GM21515 (cell line): Measurements from ENCODE around the gene RARG.
A peak's percentile ranks its signal among the peaks of the same experiment; 100 is the strongest.
"Not testable (repeated sequence)": the region's sequence is repeated elsewhere in the genome, so short reads cannot be mapped to it uniquely, and the experiment has no call there.

Experiments
- ATAC-seq: cut with Tn5 transposase; IDR thresholded peaks from one replicate; pipeline ENCODE4 v1.9.1; 2021; ENCODE audit not compliant: unreplicated experiment

The RARG gene

DNA sequence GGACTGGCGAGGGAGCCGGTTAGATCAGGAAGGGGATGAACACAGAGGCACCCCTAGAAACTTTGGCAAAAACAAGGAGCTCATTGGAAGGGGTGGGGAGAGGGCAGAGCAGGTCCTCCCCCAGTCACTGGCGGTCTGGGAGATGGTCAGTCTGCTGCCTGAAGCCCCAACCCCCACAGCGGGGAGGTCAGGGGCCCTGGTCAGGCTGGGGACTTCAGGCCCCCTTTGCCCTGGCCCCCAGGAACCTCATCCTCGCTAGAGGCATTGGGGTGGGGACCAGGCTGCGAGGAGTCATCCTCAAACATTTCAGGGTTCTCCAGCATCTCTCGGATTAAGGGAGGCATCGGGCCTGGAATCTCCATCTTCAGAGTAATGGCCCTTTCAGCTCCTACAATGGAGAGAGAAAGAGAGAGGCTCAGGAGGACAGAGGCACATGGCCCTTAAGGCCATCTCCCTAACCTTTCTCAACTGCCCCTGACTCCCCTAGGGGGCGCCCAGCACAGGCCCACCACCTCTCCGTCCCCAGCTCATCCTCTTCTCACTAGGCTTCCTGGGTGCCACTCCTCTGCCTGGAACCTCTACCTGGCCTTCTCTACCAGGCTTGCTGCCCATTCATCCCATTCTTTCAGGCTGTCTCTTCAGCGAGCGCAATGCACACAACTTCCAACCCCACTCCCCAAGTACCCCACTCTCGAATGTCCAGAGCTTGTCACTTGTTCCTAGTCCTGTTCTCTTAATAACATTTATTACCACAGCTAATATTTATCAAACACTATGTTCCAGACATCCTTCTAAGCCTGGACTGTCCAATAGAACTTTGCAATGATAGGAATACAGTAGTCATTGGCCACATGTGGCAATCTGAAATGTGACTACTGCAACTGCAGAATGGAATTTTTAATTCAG is 20.3 kb downstream of the RARG start:
- ATAC-seq = no peak

DNA sequence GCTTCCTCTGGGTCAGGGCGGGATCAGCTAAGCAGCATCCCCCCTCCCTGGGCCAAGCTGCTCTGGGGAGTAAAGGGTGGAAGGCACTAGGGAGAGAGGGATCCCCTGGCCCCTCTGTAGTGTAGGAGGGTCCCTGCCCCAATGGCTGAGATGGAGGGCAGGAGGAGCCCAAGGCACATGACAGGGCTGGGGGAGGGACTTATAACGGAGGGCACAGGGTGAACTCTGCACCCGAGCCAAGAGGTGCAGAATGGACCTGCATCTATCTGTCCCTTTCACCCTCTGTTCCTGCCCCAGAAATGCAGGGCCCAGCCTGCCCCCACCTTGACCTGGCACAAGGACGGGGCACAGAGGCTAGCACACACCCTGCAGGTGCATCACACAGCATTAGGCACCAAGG is 21.2 kb downstream of the RARG start:
- no peak for ATAC-seq

DNA sequence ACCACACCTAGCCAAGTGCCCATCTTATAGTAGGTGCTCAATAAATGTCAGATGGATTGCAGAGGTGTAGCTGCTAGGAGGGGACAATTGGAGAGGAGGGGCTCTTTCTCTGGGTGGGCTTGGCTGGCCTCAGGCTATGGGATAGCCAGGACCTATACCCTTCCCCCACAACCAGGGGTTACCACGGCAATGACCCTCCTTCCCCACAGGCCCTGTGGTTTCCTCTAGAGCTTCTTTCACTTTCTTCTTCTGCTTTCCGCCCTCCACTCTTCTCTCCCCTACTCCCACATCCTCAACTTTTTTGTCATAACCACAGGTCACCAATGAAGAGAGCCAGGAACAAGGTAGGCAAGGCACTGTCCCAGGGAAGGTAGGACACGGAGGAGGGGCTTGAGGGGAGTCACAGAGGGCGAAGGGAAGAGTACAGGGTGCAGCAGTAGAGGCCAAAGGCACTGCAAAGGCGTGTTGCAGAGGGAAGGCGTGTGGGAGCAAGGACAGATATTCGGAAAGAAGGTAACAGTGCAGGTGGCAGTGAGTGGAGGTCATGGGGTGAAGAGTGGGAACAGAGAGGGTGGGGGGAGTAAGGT is 23.0 kb downstream of the RARG start:
- ATAC-seq = peak; percentile 34

DNA sequence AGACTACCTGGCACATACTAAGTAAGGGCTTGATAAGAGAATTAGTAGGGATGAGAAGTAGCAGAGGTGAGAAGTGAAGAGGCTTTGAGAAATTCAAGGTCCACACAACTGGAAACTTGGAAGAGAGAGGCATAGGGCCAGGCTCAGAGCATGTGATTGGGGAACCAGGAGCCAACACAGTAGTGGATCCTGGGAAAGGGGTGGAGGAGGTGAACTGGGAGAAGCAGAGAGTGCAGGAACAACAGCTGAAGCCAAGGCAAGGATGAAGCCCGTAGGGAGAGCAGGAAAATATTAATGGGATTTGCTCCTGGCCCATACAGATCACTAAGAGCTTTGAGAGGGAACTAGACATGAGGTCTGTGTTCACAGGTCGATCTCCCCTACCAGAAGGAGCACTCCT is 23.6 kb downstream of the RARG start:
- ATAC-seq = no peak

DNA sequence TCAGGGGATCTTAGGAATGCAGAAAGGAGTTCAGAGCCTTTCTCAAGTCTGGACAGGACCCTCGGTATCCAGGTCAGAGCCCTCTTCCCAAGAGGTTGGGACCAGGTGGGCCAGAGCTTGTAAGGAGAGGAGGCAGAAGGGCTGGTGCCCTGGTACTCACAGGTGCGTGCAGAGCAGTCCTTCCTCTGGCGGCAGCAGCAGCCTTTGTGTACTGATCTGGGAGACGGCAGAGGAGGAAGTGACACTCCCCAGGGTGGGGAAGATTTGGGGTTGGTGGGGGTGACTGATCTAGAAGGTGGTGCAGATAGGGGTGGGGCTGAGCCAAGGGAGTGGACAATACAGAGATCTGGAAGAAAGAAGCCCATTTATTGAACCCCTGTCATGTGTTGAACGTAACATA is 25.0 kb downstream of the RARG start, which contains the start of gene ITGB7:
Gene ITGB7 (minus strand): TSS at position 210 of the 400 bp plus-strand sequence. CDS start 6,808 bp downstream, outside the sequence.
- ATAC-seq = peak; percentile 45

DNA sequence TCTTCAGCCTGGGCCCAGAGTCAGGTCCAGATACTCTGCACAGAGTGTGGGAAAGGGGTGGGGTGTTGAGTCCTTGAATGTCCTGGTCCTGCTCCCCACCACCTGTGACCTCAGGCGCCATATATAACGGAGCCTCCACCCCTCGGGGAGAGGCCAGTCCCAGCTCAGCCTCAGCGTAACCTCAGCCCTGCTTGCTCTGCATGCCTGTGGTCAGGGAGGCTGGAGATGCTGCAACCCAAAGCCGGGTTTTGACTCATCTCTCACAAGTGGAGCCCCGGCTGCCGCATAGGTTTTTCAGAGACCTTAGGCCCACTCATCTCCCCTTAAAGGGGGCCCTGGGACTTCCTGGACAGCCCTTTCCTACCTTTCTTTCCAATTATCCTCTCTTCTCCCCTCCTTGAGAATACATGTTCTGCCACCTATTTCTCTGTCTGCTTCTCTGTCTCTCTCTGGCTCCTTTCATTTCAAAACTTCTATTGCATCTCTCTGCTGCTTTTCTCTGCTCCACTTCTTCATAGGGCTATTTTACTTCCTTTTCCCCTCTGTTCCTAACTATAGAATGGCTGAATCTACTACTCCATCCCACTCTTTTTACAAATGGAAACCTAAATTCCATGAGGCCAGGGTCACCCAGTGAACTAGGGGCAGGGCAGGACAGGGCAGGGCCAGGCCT is 26.1 kb downstream of the RARG start:
- peak; percentile 66 for ATAC-seq

DNA sequence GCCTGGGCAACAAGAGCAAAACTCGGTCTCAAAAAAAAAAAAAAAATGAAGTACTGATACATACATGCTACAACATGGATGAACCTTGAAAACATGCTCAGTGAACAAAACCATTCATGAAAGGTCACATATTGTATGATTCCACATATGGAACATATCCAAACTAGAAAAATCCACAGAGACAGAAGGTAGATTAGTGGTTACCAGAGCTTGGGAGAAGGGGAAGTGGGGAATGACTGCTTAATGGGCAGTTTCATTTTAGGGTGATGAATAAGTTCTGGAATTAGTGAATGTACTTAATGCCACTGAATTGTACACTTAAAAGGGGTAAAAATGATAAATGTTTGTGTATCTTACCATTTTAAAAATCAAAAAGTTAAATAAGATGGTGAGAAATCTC is 27.7 kb downstream of the RARG start:
- ATAC-seq = no peak

DNA sequence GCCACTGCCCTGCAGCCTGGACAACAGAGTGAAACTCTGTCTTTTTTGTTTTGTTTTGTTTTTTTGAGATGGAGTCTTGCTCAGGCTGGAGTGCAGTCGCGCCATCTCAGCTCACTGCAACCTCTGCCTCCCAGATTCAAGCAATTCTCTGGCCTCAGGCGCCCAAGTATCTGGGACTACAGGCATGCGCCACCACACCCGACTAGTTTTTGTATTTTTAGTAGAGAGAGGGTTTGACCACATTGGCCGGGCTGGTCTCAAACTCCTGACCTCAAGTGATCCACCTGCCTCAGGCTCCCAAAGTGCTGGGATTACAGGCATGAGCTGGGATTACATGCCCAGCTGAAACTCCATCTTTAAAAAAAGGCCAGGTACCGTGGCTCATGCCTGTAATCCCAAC is 29.7 kb downstream of the RARG start:
- not testable (repeated sequence) for ATAC-seq

DNA sequence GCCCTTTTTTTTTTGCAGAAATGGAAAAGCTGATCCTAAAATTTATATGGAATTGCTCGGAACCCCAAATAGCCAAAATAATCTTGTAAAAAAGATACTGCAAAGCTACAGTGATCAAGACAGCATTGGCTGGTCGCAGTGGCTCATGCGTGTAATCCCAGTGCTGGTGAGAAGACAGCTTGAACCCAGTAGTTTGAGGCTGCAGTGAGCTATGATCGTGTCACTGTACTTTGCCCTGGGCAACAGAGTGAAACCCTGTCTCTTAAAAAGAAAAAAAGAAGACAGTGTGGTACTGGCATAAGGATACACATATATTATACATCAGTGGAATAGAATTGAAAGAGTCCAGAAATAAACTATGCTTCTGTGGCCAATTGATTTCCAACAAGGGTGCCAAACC is 30.4 kb downstream of the RARG start:
- ATAC-seq = no peak

DNA sequence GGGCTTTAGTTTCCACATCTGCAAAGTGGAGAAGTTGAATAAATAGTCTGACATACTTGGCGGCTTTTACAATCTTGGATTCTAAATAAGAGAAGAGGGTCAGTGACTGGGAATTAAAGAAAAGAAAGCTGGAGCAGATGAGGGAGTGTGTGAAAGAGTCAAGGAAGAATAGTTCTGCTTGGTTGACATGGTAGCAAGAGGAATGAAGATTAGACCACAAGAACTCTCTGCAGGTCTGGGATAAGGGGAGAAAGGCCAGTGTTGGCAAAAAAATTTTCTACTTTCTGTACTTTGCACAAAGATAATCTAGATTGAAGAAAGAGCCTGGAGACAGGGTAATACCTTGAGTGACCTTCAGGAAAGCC is 30.9 kb downstream of the RARG start:
- no peak for ATAC-seq

DNA sequence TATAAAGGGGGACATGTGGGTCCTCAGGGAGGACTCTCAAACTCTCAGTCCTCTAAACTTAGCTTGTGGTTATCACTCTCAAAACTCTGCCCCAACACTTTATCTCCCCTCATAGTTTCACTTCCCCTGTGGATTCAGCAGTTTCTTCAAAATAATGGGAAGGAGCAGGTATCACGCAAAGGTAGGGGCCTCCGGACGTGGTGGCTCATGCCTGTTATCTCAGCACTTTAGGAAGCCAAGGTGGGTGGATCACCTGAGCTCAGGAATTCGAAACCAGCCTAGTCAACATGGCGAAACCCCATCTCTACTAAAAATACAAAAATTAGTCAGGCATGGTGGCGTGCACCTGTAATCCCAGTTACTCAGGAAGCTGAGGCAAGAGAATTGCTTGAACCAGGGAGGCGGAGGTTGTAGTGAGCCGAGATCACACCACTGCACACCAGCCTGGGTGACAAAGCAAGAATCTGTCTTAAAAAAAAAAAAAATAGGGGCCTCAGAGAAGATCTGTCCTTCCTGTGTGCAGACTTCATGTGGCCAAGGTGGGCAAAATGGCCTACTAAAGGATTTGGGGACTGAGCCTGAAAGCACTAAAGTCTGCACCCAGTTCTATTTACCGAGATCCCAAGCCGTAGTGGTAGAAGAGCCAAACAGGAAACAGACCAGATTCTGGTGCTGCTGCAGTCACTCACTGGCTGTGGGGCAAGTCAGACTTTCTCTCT is 31.4 kb downstream of the RARG start:
- ATAC-seq = peak; percentile 46

DNA sequence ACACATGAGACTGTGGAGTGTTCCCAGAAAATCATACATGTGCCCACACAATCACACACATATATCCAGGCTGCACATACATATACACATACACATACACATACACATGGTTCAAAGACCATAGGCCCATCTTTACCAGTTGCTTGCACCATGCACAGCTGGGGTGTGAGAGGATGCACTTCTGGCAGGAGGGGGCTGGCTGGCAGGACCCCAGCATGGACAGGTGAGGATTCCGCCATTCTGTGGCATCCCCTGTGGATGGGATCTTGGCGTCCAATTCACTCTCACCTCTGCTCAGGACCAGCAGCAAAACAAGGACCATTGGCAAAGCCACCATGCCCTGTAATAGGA is 31.9 kb downstream of the RARG start:
- ATAC-seq = peak; percentile 22

DNA sequence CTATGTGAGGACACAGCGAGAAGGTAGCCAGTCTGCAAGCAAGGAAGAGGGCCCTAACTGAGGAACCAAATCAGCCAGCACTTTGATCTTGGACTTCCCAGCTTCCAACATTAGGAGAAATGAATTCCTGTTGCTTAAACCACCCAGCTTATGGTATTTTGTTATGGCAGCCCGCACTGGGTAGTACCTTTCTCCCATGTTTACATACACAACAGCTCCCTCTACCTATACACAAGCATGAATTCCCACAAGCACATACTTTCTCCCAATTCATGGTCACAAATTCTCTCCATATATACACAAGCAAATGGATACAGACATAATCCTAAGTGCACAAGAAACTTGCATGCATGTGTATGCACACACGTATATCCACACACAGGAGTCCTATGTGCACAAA is 32.3 kb downstream of the RARG start:
- peak; percentile 5 for ATAC-seq

DNA sequence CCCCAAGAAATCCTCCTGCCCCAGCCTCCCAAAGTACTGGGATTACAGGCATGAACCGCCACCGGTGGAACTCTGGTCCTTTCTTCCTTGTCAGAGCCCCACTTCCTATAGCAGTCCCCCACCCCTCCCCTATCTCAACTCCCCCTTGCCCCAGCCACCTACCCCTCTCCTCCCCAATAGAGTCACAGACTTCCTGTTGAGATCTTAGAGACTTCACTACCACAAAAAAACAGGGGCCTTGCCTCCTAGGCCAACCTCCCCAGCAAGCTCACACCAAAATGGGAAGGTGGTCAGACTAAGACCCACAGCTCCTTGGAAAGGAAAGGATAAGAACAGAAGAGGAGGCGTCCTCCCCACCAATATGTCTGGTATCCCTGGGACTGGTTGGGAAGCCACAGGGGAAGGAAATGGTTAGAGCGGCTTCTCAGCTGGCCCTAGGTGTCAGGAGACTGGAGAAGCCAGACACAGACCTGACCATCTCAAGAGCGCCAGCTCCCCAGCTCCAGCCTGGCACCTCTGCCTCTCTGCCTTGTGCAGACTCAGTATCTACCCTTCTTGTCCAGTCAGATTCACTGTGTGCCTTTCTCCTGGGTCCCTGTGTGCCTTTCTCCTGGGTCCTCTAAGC is 33.4 kb downstream of the RARG start:
- ATAC-seq = no peak

DNA sequence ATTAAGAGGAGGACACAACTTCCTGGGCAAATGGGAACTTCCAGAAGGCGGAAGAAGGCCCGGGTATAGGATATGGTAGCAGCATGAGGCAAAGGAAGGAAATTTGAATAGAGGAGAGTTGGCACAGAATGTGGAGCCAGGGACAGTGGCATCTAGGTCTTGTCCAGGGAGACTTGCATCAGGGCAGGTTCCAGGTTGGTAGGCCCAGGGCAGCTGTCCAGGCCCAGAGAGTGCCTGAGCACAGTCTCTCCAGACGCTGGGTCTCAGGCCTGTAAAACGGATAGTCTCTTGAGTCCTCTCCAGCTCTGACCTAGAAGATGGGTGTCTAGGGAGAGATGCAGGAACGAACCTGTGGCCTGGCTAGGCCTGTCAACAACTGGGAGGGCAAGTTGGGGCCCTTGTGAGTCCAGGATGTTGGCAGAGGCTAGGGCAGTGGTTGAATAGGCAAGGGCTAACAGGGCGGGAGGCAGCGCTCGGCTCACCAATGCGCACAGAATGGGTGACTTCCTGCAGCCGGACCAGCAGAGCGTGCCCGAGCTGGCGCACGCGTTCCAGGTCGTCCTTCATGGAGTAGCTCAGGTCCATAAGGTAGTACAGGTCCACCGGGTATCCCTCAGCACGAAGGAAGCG is 34.9 kb downstream of the RARG start:
- no peak for ATAC-seq

DNA sequence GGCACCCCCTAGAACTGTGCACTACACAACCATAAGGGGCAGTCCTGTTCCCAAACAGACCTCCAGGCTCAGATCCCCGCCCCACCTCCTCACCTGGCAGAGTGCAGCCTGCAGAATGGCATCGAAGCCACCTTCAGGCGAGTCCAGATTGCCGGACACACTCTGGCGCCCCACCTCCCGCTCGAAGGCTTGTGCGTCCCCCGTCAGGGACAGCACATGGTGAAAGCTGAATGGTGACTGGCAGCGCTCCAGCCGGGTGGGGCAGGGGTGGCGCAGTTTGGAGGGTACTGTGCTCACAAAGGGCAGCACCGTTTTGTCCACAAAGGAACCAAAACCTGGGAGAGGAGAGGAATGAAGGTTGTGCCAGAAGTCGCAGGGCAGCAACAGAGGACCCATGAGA is 35.5 kb downstream of the RARG start:
- ATAC-seq = no peak

DNA sequence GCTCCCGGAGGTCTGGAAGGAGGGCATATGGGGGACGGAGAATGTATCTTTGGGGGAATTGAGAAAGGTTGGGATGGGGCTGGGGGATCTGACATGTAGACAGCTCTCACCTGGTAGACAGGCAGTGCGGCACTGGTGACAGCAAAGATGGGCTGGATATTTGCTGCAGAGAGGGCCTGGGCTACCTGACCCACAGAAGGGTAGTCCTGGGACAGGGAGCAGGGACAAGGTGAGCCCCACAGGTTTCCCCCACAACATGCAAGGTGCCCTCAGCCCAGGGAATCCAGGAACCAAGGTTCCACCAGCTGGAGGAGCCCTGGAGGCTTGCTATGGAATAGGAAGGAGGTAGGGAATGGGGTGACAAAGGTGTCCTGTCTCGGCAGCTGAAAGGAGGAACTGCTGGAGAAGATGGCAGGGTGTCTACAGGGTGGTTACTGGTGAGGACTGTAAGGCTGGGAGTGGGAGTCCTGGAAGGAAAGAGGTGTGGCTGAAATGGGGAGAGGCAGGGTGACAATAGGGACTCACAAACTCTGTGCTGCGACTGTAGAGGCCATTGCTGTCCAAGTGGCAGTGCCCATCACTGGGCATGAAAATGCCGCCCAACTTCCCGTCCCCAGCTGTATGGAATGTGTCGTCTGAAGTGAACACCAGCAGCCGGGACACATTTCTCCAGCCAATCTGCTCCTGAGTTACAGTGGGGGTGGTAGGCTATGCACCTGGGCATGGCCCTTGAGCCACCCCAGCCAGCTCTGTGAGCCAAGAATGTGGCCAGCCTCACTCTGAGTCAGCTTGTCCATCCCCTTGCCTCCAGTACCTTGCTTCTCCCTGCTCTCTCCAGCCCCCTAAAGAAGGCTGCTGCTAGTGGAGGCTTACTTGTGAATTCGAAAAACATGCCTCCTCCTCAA is 36.2 kb downstream of the RARG start:
- ATAC-seq = no peak

DNA sequence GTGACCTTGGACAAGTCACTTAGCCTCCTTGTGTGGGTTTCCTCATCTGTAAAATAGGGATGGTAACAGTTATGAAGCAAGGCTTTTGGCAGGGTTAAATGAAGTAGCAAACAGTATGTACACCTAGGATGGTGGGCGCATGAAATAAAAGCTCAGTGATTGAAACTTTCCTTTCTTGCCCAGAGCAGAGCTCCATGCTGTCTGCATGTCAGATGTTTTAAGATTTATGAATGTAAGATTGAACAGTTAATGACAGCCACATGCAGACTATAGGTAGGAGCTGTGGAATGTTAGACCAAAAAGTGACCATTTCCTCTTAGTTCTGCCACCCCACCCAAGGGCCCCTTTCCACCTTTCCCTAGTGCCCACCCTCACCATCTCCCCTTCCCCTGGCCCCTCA is 37.0 kb downstream of the RARG start:
- no peak for ATAC-seq

DNA sequence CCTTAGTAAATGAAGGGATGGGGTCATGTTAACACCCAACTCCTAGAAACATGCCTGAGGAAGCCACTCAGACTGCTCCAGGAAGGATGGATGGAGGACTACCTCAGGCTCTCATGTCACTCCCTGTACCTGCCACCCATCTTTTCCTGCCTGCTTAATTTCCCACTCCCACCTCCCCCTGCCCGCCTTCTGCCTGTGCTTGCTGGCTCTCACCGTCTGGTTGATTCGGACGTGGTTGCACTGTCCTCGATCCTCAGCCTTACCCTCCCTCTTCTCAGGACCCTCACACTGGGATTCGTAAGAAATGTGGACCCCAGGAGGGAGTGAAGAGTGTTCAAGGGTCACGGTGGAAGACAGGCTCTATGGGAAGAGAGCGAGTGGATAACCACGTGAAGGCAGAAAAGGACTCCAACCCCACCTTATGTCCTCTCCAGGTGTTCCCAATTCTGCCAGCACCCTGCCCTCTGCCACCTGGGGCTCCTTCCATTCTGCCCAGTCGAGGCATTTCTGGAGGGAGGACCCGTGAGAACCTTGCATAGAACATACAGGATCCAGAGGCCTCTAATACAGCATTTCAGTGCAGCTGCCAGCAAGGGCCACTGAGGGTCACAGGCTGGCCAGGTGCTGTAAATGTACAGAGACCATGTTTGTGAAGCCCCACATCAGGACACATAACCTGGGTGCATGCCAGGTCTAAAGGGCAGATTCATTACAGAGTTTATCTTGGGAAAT is 37.9 kb downstream of the RARG start:
- no peak for ATAC-seq
